Measurements from ENCODE around the gene EXOC7.

EXOC7 gene

GRCh38 chr17:76075364-76076145, 28.0 kb downstream of the EXOC7 start:
- peak; percentile 34; the same call in 1 of the 2 replicates for TF ChIP-seq TEAD4 (IDR thresholded peaks at IDR 0.05)
- TF ChIP-seq TCF12 (IDR thresholded peaks at IDR 0.05; ENCODE audit: low read depth), result no peak
- TF ChIP-seq FOXM1 (IDR thresholded peaks at IDR 0.05; ENCODE audit: borderline replicate concordance, low read depth), result no peak
- TF ChIP-seq EP300 (IDR thresholded peaks at IDR 0.05; ENCODE audit: borderline replicate concordance), result no peak
- TF ChIP-seq EGR1 (IDR thresholded peaks at IDR 0.05), result no peak
- TF ChIP-seq CEBPB (IDR thresholded peaks at IDR 0.05), result no peak
- TF ChIP-seq USF1 (IDR thresholded peaks at IDR 0.05), result no peak
- no peak; the same call in 1 of the 2 replicates for TF ChIP-seq MAX (IDR thresholded peaks at IDR 0.05)
- TF ChIP-seq, protein P1, sequence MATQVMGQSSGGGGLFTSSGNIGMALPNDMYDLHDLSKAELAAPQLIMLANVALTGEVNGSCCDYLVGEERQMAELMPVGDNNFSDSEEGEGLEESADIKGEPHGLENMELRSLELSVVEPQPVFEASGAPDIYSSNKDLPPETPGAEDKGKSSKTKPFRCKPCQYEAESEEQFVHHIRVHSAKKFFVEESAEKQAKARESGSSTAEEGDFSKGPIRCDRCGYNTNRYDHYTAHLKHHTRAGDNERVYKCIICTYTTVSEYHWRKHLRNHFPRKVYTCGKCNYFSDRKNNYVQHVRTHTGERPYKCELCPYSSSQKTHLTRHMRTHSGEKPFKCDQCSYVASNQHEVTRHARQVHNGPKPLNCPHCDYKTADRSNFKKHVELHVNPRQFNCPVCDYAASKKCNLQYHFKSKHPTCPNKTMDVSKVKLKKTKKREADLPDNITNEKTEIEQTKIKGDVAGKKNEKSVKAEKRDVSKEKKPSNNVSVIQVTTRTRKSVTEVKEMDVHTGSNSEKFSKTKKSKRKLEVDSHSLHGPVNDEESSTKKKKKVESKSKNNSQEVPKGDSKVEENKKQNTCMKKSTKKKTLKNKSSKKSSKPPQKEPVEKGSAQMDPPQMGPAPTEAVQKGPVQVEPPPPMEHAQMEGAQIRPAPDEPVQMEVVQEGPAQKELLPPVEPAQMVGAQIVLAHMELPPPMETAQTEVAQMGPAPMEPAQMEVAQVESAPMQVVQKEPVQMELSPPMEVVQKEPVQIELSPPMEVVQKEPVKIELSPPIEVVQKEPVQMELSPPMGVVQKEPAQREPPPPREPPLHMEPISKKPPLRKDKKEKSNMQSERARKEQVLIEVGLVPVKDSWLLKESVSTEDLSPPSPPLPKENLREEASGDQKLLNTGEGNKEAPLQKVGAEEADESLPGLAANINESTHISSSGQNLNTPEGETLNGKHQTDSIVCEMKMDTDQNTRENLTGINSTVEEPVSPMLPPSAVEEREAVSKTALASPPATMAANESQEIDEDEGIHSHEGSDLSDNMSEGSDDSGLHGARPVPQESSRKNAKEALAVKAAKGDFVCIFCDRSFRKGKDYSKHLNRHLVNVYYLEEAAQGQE (IDR thresholded peaks at IDR 0.05; ENCODE audit: low read depth), result no peak
- TF ChIP-seq ZBTB7A (IDR thresholded peaks at IDR 0.05; ENCODE audit: low read depth), result no peak
- TF ChIP-seq RAD21 (IDR thresholded peaks at IDR 0.05; ENCODE audit: low read depth), result peak; percentile 20
- no peak for TF ChIP-seq TAF1 (IDR thresholded peaks at IDR 0.05; ENCODE audit: low read depth)
- 0 out of 2 replicates have a peak, but pooled peaks have one; percentile 15 for TF ChIP-seq NFIC (IDR thresholded peaks at IDR 0.05)
- TF ChIP-seq YY1 (IDR thresholded peaks at IDR 0.05; ENCODE audit: low read depth), result no peak; the same call in 1 of the 2 replicates
- TF ChIP-seq CREB1 (IDR thresholded peaks at IDR 0.05; ENCODE audit: low read depth), result no peak

- no peak for TF ChIP-seq TCF12 (IDR thresholded peaks at IDR 0.05; ENCODE audit: low read depth)
- TF ChIP-seq CREB1 (IDR thresholded peaks at IDR 0.05; ENCODE audit: low read depth), result no peak
- no peak for TF ChIP-seq TEAD4 (IDR thresholded peaks at IDR 0.05)
- no peak for TF ChIP-seq FOXM1 (IDR thresholded peaks at IDR 0.05; ENCODE audit: borderline replicate concordance, low read depth)
Observed at GRCh38 chr17:76074390-76075363, 28.9 kb downstream of the EXOC7 start, which contains the start of gene GALR2. Gene GALR2, plus strand, starts transcription at chr17:76074781. Its CDS starts 103 bp downstream, at chr17:76074884.

- TF ChIP-seq, protein P1 (IDR thresholded peaks at IDR 0.05; ENCODE audit: low read depth), result peak; percentile 14; the same call in 1 of the 2 replicates
- TF ChIP-seq USF1 (IDR thresholded peaks at IDR 0.05) (peak; percentile 1; the same call in 1 of the 2 replicates), CEBPB (IDR thresholded peaks at IDR 0.05) (no peak), TCF12 (IDR thresholded peaks at IDR 0.05; ENCODE audit: low read depth) (peak; percentile 81; the same call in 1 of the 2 replicates), FOXM1 (IDR thresholded peaks at IDR 0.05; ENCODE audit: borderline replicate concordance, low read depth) (no peak), TEAD4 (IDR thresholded peaks at IDR 0.05) (no peak), CREB1 (IDR thresholded peaks at IDR 0.05; ENCODE audit: low read depth) (no peak), NFIC (IDR thresholded peaks at IDR 0.05) (no peak; the same call in 1 of the 2 replicates), RAD21 (IDR thresholded peaks at IDR 0.05; ENCODE audit: low read depth) (no peak), TAF1 (IDR thresholded peaks at IDR 0.05; ENCODE audit: low read depth) (peak; percentile 98), EP300 (IDR thresholded peaks at IDR 0.05; ENCODE audit: borderline replicate concordance) (peak; percentile 72; the same call in 1 of the 2 replicates), ZBTB7A (IDR thresholded peaks at IDR 0.05; ENCODE audit: low read depth) (peak; percentile 77; the same call in 1 of the 2 replicates), MAX (IDR thresholded peaks at IDR 0.05) (peak; percentile 98), EGR1 (IDR thresholded peaks at IDR 0.05) (peak; percentile 64; the same call in 1 of the 2 replicates), YY1 (IDR thresholded peaks at IDR 0.05; ENCODE audit: low read depth) (peak; percentile 100)
Observed at GRCh38 chr17:76072148-76072858, 31.3 kb downstream of the EXOC7 start, which contains the start of gene SRP68. Gene SRP68, minus strand, starts transcription at chr17:76072517. Its CDS starts 26 bp downstream, at chr17:76072491.

All from Ishikawa (cell line).